ENCODE data around the gene C18orf32.

GRCh38 chr18:49443837-49444236 lies 43.2 kb downstream of the C18orf32 start:
- TF ChIP-seq TARDBP (IDR thresholded peaks at IDR 0.05; ENCODE audit: borderline replicate concordance) (no peak), RFX5 (IDR thresholded peaks at IDR 0.05; ENCODE audit: low read depth, low read length) (no peak), USF1 (IDR thresholded peaks at IDR 0.05; ENCODE audit: borderline replicate concordance, extremely low read length, insufficient read depth, low read depth, low read length) (no peak), ZNF24 (IDR thresholded peaks at IDR 0.05) (no peak), JUND (IDR thresholded peaks at IDR 0.05; ENCODE audit: low read depth, low read length) (no peak), CTCF (IDR thresholded peaks at IDR 0.05 in 2 of 3, conservative IDR thresholded peaks at IDR 0.05 in 1 of 3; ENCODE audit: control insufficient read depth in 2 of 3, extremely low read depth in 1 of 3, insufficient read depth in 1 of 3, low read depth in 3 of 3, low read length in 3 of 3) (no peak)

Data from GM12878 (cell line).